CD4-positive, alpha-beta T cell treated with Interleukin-17A for 4 hours (primary cell): Measurements from ENCODE around the gene MXRA8.

Source experiments
- DNase-seq: peaks from one replicate; pipeline ENCODE4 v3.0.0-alpha.2; 2020; ENCODE audit warnings: mixed read lengths

MXRA8 gene

GRCh38 chr1:1306070-1306660 lies 52.2 kb downstream of the MXRA8 start:
- peak; percentile 10 for DNase-seq

- DNase-seq, result peak; percentile 89
Observed at GRCh38 chr1:1305300-1306069, 52.9 kb downstream of the MXRA8 start.

- DNase-seq, result peak; percentile 16
Observed at GRCh38 chr1:1304331-1305299, 53.7 kb downstream of the MXRA8 start.

- no peak for DNase-seq
Observed at GRCh38 chr1:1303736-1304135, 54.6 kb downstream of the MXRA8 start.

GRCh38 chr1:1302951-1303509 lies 55.3 kb downstream of the MXRA8 start:
- no peak for DNase-seq
